Measurements from ENCODE around the gene C1QL1.

- no peak for TF ChIP-seq CTCF (IDR thresholded peaks at IDR 0.05; ENCODE audit: low read depth, low read length, poor library complexity, severe bottlenecking)
- TF ChIP-seq EZH2phosphoT487 (IDR thresholded peaks at IDR 0.05; ENCODE audit: borderline replicate concordance, low read length) = no peak
These were observed 39.0 kb downstream of the C1QL1 start for GRCh38 chr17:44928950-44929720.

Data from DOHH2 (cell line).